Stimulated activated CD4-positive, alpha-beta T cell treated with anti-CD3 and anti-CD28 coated beads, Interleukin-2, amount 100 ng/mL, for 4 hours (primary cell): ENCODE results near the gene SCAF8.
"Not testable (repeated sequence)": the region's sequence is repeated elsewhere in the genome, so short reads cannot be mapped to it uniquely, and the experiment has no call there.

ENCODE experiments used
- DNase-seq: peaks from one replicate; pipeline ENCODE4 v3.0.0-alpha.2; 2020; ENCODE audit warnings: low read depth

SCAF8 gene

DNA sequence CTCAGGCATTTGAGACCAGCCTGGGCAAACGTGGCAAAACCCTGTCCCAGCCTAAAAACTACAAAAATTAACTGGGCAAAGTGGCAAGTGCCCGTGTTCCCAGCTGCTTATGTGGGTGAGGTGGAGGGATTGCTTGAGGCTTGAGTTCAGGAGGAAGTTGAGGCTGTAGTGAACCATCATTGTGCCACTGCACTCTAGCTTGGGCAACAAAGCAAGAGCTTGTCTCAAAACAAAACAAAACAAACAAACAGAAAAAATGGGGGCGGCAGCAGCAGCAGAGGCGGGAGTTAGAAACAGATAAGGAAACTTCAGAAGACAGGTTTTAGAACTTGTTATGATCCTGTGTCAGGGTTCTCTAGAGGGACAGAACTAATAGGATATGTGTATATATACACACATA is 49.0 kb downstream of the SCAF8 start:
- DNase-seq, result no peak

DNA sequence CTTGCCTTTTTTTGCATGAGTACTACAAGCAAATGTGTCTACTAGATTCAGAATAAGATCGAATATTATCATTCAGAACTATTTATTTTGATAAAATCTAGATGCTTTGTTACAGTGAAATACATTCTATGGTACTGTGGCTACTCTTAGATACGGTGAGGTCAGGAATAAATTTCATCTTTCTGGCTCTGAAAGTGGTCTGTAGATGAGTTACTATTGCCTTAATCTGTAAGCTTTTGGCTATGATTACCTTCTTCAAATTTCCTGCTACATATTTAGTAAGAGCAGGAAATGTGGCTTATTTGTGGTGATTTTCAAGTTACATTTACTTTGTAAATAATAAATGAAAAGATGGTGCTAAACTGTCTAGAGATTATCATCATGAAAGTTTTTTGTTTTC is 50.0 kb downstream of the SCAF8 start:
- DNase-seq, result no peak

DNA sequence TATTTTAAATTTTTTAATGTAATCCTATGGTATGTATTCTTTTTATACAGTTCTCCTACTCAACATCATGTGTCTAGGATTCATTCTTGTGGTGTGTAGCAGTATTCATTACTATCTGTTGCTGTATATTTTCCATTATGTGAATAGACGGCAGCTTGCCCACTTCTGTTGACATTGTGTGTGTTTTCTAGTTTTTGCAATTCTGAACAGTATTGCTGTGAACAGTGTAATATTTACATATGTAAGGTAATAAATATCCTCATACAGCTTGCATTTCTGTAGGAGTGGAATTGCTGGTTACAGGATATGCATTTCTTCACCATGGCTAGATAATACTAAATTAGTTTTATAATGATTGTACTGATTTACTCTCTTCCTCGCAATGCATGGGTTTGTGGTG is 51.9 kb downstream of the SCAF8 start:
- DNase-seq, result no peak

DNA sequence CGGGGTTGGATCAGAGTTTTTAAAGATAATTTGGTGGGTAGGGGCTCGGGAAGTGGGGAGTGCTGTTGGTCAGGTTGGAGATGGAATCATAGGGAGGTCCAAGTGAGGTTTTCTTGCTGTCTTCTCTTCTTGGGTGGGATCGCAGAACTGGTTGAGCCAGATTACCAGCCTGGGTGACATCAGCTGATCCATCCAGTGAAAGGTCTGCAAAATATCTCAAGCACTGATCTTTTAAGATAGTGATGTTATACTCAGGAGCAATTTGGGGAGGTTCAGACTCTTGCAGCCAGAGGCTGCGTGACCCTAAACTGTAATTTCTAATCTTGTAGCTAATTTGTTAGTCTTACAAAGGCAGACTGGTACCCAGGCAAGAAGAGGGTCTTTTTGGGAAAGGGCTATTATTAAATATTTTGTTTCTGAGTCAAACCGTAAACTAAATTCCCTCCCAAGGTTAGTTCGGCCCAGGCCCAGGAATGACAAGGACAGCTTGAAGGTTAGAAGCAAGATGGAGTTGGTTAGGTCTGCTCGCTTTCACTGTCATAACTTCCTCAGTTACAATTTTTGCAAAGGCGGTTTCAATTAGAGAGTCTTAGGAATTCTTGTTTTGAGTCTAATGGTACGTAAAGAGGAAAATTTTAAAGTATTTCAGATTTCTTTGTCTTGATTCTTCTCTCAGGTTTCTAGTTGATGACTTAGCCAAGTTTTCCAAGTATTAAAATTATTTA is 53.1 kb downstream of the SCAF8 start:
- no peak for DNase-seq

DNA sequence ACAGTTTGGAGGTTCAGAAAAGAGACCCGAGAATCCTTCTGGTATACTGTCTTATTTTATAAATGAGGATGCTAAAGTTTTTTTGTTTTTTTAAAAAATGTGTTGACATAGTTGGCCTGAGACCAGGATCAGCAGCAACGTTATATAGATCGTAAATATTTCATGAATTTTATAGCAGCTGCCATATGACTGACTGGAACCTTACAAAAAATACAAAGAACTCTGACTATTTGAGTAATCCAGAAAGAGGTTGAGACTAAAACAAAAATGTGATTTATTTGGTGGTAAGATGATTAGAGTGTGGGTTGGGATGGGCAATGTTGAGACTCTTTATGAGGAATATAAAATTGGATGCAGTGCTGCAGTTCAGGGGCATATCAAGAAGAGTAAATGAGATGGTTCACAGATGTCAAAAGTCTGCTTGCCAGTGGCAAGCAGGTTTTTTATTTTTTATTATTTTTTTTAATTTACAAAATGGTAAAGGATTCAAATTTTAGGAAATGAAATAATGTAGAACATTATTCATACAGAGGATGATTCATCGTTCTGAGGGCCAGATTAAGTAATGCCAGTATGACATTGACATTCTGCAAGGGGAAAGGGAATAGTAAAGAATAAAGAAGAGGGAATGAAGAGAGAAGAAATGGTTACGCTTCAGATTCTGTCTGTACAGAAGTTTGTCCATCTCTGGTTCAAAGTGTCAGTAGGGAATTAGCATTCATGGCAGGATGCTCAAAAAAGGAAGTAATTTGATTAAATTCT is 58.5 kb downstream of the SCAF8 start:
- DNase-seq, result no peak

DNA sequence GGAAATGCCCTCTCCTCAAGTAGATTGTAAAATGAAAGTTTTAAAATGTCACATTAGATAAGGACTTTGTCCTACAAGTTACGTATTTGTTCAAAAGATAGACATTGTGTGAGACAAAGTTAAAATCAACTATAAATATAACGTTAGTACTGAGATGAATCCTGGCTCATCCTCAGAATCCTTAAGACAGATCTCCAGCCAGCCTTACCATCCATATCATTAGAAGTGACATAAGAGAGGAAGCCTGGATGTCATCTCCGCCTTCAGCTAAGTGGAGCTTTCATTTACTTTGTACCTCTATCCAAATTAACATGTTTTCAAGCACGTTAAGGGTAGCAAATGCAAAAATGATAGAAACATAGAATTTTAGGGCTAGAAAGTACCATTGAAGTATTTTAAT is 59.1 kb downstream of the SCAF8 start:
- DNase-seq, result no peak

DNA sequence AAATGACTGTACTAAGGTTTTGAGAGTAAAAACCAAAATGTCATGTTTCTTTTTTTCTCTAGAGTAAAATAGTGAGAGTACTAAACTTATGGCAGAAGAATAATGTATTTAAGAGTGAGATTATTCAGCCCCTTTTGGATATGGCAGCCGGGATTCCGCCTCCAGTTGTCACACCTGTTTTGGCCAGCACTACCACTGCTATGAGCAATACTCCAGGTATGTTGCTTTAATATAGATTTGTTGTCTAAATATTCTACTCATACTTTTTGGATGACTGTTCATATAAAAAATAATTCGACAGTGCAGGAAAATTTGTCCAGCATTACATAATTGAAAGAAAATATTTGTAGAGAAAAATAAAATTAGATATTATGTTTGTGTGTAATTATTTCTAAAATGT is 59.5 kb downstream of the SCAF8 start:
- no peak for DNase-seq

DNA sequence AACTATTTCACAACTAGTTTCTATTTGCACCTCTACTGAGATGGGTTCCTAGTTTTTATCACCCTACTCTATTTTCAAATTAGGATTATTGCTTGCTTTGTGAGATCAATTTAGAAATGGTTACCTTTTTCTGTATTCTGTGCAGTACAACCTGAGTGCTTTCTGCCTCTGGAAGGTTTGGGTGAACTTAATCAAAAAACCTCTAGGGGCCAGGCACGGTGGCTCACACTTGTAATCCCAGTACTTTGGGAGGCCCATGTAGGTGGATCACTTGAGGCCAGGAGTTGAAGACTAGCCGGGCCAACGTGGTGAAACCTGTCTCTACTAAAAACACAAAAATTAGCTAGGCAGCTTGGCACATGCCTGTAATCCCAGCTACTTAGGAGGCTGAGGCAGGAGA is 63.3 kb downstream of the SCAF8 start:
- no peak for DNase-seq

DNA sequence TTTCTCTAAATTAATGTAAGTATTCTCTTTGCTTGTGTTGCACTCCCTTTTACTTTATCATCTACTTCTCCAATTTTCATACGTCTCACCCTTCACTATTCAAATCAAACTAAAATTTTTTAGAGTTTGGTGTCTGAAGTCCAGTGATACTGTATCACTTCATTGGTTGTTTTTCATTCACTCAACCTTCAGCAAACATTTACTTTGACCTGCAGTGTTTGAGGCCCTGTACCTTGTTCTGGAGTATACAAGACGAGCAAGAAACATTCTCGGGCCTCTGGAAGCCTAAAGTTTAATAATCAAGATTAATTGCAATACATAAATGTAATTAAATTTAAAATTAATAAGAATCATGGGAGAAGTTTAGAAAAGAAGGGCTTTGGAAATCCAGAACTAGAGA is 64.6 kb downstream of the SCAF8 start:
- no peak for DNase-seq

DNA sequence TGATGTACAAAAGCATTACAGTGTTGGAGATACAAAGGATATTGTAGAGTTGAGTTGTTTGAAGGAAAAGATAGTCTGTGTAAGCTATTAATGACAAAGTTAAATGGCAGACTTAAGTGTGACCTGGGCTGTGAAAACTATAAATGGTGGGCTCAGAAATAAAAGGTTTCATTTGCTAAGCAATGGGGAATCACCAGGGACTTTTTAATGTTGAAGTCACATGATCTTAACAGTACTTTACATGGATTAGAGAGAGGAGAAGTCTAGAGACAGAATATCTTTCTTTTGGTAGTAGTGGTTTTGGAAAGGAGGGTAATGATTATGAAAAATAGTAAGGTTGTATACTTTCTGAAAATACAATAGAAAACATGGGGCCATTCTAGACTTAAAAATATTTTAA is 67.1 kb downstream of the SCAF8 start:
- DNase-seq, result no peak

DNA sequence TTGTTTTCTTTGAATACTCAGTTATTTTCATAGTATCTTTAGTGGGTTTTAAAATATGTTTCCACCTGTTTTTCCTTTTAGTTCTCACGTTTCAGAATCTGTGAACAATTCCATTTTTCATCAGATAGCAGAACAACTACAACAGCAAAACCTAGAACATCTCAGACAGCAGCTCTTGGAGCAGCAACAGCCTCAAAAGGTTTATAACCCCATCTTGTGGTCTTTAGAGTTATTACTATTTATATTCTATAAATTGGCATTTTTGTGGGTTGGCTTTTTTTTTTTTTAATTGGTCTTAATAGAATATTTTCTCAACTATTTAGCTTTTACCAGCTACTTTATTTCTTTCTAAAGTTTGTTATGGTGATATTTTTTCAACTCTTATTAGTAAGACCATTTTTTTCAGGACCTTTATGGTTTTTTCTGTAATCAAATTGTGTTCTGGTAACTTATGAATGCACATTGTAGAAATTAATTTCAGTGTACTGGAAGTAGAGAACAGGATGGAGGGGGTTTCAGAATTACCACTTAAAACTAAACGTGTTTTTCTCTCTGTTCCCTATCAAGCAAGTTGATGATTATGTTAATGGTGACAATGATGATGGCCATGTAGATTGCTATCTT is 72.2 kb downstream of the SCAF8 start:
- DNase-seq, result no peak

DNA sequence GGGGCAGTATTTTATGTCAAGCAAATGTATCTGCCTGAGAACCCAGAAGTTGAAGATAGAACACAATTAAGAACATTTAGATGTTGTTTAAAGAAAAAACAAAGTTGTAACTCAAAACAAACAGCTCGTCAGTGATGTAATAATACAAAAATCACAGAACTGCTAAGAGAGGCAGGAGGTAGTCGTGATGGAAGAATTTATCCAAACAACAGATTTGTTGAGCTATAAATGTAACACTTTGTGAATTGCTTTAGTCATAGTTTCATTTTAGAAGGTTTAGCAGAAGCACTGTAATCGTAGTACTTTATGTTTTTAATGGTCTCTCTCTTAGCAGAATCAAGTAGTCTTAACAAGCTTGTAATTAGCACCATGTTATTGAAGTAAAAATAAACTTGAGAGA is 73.6 kb downstream of the SCAF8 start:
- DNase-seq, result no peak

DNA sequence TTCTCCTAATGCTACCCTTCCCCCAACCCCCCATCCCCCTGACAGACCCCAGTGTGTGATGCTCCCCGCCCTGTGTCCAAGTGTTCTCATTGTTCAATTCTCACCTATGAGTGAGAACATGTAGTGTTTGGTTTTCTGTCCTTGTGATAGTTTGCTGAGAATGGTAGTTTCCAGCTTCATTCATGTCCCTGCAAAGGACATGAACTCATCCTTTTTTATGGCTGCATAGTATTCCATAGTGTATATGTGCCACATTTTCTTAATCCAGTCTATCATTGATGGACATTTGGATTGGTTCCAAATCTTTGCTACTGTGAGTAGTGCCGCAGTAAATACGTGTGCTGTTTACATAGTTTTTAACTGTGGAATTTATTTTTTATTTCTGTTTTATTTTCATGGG is 78.4 kb downstream of the SCAF8 start:
- DNase-seq, result not testable (repeated sequence)

DNA sequence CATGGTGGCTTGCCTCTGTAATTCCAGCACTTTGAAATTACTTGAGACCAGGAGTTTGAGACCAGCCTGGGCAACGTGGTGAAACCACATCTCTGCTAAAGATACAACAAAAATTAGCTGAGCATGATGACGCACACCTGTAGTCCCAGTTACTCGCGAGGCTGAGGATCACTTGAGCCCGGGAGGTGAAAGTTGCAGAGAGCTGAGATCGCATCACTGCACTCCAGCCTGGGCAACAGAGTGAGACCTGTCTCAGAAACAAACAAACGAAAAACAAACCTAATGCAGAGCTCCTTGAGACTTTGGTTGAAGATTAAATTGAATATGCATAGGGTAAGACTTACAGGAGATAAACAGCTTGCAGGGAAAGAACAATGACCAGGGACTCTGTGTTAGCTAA is 80.8 kb downstream of the SCAF8 start:
- no peak for DNase-seq

DNA sequence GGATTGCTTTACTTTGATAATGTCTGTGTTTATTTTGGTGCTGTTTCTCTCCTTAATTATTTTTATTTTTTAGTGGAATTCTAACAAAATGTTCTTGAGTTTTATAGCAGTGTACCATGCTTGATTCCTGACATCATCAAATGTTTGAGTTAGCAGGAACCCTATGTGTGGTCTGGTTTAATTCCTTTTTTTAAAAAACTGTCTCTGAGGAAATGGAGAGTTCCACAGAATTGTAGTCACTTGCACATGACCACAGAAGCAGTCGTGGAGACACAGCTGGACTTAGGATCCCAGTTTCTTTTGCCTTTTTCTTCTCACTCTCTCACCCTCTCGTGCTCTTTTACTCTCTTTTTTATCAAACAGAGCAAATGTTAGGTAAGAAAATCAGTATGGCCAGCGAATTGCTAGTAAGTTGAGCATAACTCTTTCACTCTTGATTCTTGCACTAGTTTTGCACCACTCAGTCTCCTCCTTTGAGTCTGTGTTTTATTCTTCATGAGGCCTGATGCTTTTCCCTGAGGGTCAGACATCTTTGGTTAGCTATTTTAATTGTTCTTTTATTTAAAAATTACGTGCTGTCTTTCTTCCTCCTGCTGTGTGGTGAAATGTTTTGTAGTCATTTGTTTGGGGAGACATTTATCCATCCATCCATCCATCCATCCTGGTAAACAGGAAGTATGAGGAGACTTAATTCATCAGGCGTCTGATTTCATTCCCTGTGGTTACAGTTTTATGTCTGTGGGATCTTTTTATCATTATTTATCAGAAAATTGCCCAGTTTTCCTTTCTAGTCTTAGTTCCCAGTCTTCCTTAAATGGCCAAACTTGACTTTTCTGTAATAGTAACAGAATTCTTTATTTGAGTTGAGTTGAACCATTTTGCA is 83.0 kb downstream of the SCAF8 start:
- no peak for DNase-seq

DNA sequence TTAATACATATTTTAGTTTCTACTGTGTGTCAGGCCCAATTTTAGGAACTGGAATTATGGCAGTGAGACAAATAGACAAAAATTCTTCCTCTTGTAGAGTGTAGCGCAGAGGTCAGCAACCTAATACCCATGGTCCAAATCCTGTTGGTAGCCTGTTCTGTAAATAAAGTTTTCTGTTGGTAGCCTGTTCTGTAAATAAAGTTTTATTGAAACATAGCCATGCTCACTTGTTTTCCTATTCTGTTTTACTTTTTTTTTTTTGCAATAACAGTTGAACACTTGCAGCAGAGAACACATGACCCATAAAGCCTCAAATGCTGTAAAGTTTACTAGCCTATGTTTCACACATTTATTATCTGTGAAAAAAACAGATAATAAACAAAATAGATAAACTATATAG is 87.9 kb downstream of the SCAF8 start:
- DNase-seq, result no peak

DNA sequence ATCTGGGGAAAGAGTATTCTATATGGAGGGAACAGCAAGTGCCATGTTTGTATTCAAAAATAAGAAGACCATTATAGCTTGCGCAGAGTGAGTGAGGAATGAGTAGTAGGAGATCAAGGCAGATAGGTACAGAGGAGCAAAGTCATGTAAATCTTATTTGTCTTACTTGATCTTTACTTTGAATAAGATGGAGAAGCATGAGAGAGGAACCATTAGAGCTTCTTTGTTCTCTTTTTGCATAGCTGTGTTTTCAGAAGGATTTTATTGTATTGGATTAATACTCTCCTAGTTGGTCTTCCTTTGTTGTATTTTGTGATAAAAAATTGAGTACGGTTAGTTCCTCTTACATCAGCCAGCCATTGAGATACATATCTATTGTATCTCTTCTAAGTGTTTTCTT is 88.4 kb downstream of the SCAF8 start:
- DNase-seq, result no peak

DNA sequence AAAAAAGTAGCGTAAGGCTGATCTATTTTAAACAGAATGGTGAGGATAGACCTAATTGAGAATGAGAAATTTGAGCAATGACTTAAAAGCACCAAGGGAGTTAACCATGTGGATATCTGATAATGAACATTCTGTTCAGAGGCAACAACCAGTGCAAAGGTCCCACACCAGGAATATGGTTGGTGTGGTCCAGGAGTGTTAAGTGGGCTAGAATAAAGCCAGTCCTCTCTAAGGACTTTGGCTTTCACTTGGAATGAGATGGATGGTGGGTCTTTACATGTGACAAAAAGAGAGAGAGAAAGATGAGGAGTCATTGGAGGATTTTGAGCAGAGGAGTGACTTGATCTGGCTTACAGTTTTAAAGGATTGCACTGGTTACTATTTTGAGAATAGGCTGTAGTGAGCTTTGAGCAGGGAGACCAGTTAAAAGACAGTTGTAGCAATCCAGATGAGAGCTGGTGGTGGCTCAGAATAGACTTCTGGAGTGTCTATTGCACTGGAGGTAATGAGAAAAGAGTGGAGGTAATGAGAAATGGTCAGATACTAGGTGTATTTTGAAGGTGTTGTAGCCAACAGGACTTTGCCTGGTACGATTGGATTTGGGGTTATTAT is 89.8 kb downstream of the SCAF8 start:
- no peak for DNase-seq

DNA sequence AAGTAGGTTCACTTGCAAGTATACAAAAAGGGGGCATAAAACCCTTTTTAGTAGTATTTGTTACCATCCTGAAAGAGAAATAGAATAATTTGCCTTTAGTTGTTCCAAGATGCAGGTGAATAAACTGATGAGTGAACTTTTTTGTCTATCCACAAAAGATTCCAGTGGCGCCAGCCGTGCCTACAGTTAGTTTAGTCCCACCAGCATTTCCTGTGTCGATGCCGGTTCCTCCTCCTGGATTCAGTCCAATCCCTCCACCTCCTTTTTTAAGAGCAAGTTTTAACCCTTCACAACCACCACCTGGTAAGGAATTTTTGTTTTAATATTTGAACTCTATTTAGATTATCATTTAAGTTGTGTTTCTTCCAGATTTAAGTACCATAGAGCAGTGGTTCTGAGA is 90.9 kb downstream of the SCAF8 start:
- DNase-seq, result no peak

DNA sequence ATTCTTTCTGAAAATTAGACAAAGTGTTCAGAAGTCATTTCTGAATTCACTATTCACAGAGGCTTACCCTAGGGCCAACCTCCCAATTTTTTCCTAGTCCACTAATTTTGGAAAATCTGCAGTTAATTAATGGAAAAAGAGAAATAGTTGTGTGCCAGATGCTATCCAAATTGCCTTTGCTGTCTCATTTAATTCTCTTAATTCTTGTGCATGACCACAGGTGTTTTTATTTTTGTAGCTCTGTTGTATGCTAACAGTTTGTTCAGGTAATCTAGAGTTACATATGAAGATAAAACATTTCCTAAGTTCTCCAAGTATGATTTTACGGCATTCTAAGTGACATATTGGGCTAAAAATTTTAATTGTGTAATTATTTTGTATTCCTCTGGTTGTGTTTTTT is 96.8 kb downstream of the SCAF8 start:
- DNase-seq, result no peak

DNA sequence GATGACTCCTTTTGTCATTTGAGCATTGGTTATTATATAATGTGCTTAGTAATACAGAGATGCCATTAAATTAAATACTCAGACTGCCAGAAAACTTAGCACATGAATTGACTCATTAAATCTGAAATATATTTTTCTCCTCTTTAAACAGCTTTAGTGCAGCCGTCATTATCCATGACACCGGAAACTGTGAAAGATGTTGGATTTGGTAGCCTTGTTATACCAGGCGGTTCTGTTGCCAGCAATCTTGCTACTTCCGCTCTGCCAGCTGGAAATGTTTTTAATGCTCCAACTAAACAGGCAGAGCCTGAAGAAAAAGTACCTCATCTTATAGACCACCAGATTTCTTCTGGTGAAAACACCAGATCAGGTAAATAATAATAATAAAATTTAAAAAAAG is 97.6 kb downstream of the SCAF8 start:
- no peak for DNase-seq

DNA sequence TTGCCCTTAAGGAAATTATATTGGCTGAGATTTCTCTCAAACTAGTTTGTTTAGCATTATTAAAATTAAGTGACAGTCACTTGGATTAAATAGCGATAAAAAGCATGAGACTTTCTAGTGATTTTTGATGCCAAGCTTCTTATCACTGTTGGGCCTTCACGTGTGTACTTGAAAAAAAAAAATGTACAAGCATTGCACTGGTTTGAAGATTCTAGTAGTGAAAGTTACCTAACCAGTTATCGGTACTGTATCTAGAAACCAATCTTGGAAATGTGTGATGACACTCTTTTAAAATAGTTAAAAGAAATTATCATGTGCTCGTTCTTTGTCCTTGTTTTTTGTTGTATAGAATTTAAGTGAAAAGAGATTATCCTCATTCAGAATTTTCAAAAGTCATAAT is 102.1 kb downstream of the SCAF8 start:
- no peak for DNase-seq
